ENCODE measurements around the gene SNX1.

DNA sequence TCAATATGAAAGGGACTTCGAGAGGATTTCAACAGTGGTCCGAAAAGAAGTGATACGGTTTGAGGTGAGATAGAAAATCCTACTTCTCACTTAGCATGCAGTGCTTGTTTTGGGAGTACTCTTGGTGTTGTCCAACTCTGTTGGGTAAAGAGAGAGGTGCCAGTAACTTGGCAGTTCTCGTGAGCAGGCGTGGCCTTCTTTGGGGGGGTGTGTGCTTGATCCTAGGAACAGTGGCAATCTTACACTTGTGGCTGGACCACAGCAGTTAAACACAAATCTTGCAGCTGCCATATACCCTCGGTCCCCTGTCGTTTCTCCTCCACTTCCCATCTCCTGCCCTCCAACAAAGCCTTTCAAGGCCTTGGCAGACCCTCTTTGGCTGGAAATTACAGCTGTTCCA, 40.6 kb downstream of the SNX1 start:
- no peak for TF ChIP-seq CTCF (conservative IDR thresholded peaks at IDR 0.05; ENCODE audit: low read length)
- TF ChIP-seq EZH2phosphoT487 (IDR thresholded peaks at IDR 0.05; ENCODE audit: borderline replicate concordance), result no peak

All from Loucy (cell line).